GM23338 (cell line): ENCODE data around the gene LOXL4. TPM values are rescaled to one million over a fixed set of nuclear protein-coding genes. Genes with fewer than 3 reads are reported as not detected.

Experiments
- ATAC-seq: fragments of 200-7000 bp; cut with Tn5 transposase; 3 replicates; pipeline ENCODE4 v1.9.1; 2020
- DNase-seq: peaks from one replicate; pipeline ENCODE4 v3.0.0-alpha.2; 2015; ENCODE audit warnings: low spot score
- H2AFZ ChIP-seq: fragments of 200-600 bp; sonication (generic); 2 replicates; pipeline ENCODE4 v1.8.0; 2016; ENCODE audit warnings: antibody characterized with exemption, mild to moderate bottlenecking, moderate library complexity
- H3F3A ChIP-seq: fragments of 200-600 bp; sonication (generic); replicated peaks from 2 replicates; pipeline ENCODE4 v1.8.0; 2017; ENCODE audit warnings: antibody characterized with exemption, mixed run types, low read depth
- H3K27ac ChIP-seq: fragments of 200-600 bp; sonication (generic); 2 replicates; pipeline ENCODE4 v1.6.1; 2016; ENCODE audit warnings: low read depth
- H3K27me3 ChIP-seq: fragments of 200-600 bp; sonication (generic); 2 replicates; pipeline ENCODE4 v1.8.0; 2016; ENCODE audit warnings: mild to moderate bottlenecking, mixed run types, moderate library complexity; ENCODE audit not compliant: insufficient read depth
- H3K36me3 ChIP-seq: fragments of 200-600 bp; sonication (generic); 2 replicates; pipeline ENCODE4 v1.8.0; 2016; ENCODE audit warnings: mild to moderate bottlenecking; ENCODE audit not compliant: insufficient read depth
- H3K4me1 ChIP-seq: fragments of 200-600 bp; sonication (generic); 2 replicates; pipeline ENCODE4 v1.8.0; 2016; ENCODE audit warnings: mild to moderate bottlenecking, moderate library complexity; ENCODE audit not compliant: insufficient read depth
- H3K4me2 ChIP-seq: fragments of 200-600 bp; sonication (generic); 2 replicates; pipeline ENCODE4 v1.7.1; 2017; ENCODE audit warnings: mixed run types
- H3K4me3 ChIP-seq: fragments of 200-600 bp; sonication (generic); 2 replicates; pipeline ENCODE4 v1.6.1; 2016; ENCODE audit warnings: mixed run types
- H3K79me2 ChIP-seq: fragments of 200-600 bp; sonication (generic); replicated peaks from 2 replicates; pipeline ENCODE4 v1.8.0; 2017; ENCODE audit warnings: mild to moderate bottlenecking; ENCODE audit not compliant: insufficient read depth
- H3K9me2 ChIP-seq: fragments of 200-600 bp; sonication (generic); 2 replicates; pipeline ENCODE4 v1.8.0; 2017; ENCODE audit not compliant: insufficient read depth
- H4K20me1 ChIP-seq: fragments of 200-600 bp; sonication (generic); replicated peaks from 2 replicates; pipeline ENCODE4 v1.8.0; 2017; ENCODE audit warnings: mild to moderate bottlenecking; ENCODE audit not compliant: insufficient read depth
- H3K27ac Mint-ChIP-seq: 2 replicates; pipeline ENCODE4 v1.8.0; 2020; ENCODE audit warnings: inconsistent platforms, mild to moderate bottlenecking, moderate library complexity, mixed read lengths
- H3K27me3 Mint-ChIP-seq: 3 replicates; pipeline ENCODE4 v1.8.0; 2022; ENCODE audit warnings: low read depth, mild to moderate bottlenecking, moderate library complexity, mixed read lengths, inconsistent platforms; ENCODE audit not compliant: insufficient read depth, poor library complexity
- H3K36me3 Mint-ChIP-seq: 3 replicates; pipeline ENCODE4 v1.8.0; 2021; ENCODE audit warnings: low read depth, mild to moderate bottlenecking, inconsistent platforms, moderate library complexity, mixed read lengths
- H3K4me1 Mint-ChIP-seq: 3 replicates; pipeline ENCODE4 v1.8.0; 2020; ENCODE audit warnings: mild to moderate bottlenecking, inconsistent platforms, mixed read lengths
- H3K4me3 Mint-ChIP-seq: 3 replicates; pipeline ENCODE4 v1.8.0; 2021; ENCODE audit warnings: moderate library complexity, mild to moderate bottlenecking, inconsistent platforms, mixed read lengths
- H3K9me3 Mint-ChIP-seq: 3 replicates; pipeline ENCODE4 v1.8.0; 2020; ENCODE audit warnings: moderate library complexity, mild to moderate bottlenecking, inconsistent platforms, mixed read lengths
- CREB1 ChIP-seq: fragments of 250-450 bp; sonication (Bioruptor Pico); IDR thresholded peaks from 2 replicates; pipeline ENCODE4 v1.5.0; 2020; ENCODE audit warnings: low read depth, mild to moderate bottlenecking, moderate library complexity
- EZH2phosphoT487 ChIP-seq: fragments of 200-600 bp; sonication (generic); IDR thresholded peaks from one replicate; pipeline ENCODE4 v1.8.1; 2018; ENCODE audit warnings: antibody characterized with exemption; ENCODE audit not compliant: unreplicated experiment
- JUNB ChIP-seq: IDR thresholded peaks from one replicate; pipeline ENCODE4 v1.6.1; 2016; ENCODE audit warnings: antibody characterized with exemption; ENCODE audit not compliant: unreplicated experiment
- NANOG ChIP-seq: IDR thresholded peaks from 2 replicates; pipeline ENCODE4 v1.6.1; 2016; ENCODE audit warnings: antibody characterized with exemption, borderline replicate concordance
- POLR2AphosphoS5 ChIP-seq: IDR thresholded peaks from 2 replicates; pipeline ENCODE4 v1.6.1; 2016; ENCODE audit warnings: antibody characterized with exemption, low read depth
- STAT1 ChIP-seq: IDR thresholded peaks from one replicate; pipeline ENCODE4 v1.6.1; 2016; ENCODE audit warnings: antibody characterized with exemption; ENCODE audit not compliant: unreplicated experiment
- ZNF331 ChIP-seq: fragments of 250-450 bp; sonication (Bioruptor Pico); IDR thresholded peaks from 2 replicates; pipeline ENCODE4 v1.5.0; 2020; ENCODE audit warnings: low read depth, mild to moderate bottlenecking, moderate library complexity
- polyA plus RNA-seq: library from polyadenylated mRNA; unstranded; fragments of >200 nt; fragmentation: Nextera tagmentation; extraction: Ambion mirVana; gene quantifications from 2 replicates; pipeline ENCODE4 v1.2.1, GENCODE V29; 2016
- total RNA-seq: library from RNA; depleted of rRNA; stranded (reverse); fragments of >200 nt; shearing (Covaris generic); gene quantifications from 2 replicates; pipeline ENCODE4 v1.2.3, GENCODE V29; 2014
- TF ChIP-seq, protein P1 (sequence below), 2 experiments: fragments of 200-600 bp in 1 of 2; sonication (generic) in 1 of 2; conservative IDR thresholded peaks; 2 replicates each; pipeline versions ENCODE4 v1.5.1 to v1.6.1; 2016 to 2017; ENCODE audit warnings: antibody characterized with exemption in 2 of 2, low read depth in 2 of 2, mild to moderate bottlenecking in 2 of 2, moderate library complexity in 1 of 2
- TF ChIP-seq, protein P2 (sequence below): fragments of 250-450 bp; sonication (Bioruptor Pico); IDR thresholded peaks from 2 replicates; pipeline ENCODE4 v1.5.0; 2020; ENCODE audit warnings: mild to moderate bottlenecking, moderate library complexity
- TF ChIP-seq, protein P3 (sequence below): IDR thresholded peaks from one replicate; pipeline ENCODE4 v1.6.1; 2018; ENCODE audit warnings: antibody characterized with exemption; ENCODE audit not compliant: unreplicated experiment

The LOXL4 gene
- total and polyA plus RNA-seq, 2 experiments from 2014 or later, result 0.21 to 0.38 TPM

DNA sequence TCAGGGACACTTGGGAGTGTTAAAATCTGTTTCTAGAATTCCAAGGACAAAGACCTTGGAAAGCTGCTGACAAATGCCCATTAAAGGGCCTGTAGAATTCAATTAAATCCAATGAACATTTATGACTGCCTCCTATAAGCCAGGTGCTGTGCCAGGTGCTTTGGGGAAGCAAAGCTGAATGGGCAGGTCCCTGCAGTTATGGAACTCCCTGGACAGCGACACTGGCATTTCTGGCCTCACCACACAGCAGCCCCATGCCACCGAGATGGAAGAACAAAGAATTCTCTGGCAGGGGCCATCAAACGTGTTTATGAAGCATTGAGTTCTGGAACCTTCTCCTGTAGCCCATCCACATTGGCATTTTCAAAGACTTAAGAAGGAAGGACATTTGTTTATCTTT lies 45.6 kb upstream of the LOXL4 start:
- Histone ChIP-seq H3K4me2 (no peak overlapping the region), H3K36me3 (no peaks in the 10 kb centered on the region), H4K20me1 (no peaks in the 10 kb centered on the region), H2AFZ (no peak overlapping the region), H3K27me3 (no peaks in the 10 kb centered on the region), H3K27ac (no peak overlapping the region), H3K9me2 (no peaks in the 10 kb centered on the region), H3F3A (no peaks in the 10 kb centered on the region), H3K4me3 (no peak overlapping the region), H3K79me2 (no peaks in the 10 kb centered on the region), H3K4me1 (peaks cover 7% of the 10 kb centered on the region; the same call in 1 of the 2 replicates)
- Mint-ChIP-seq H3K27me3 (peaks cover 5% of the 10 kb centered on the region), H3K9me3 (no peaks in the 10 kb centered on the region), H3K36me3 (no peaks in the 10 kb centered on the region), H3K4me3 (no peak overlapping the region), H3K4me1 (peaks cover 15% of the 10 kb centered on the region), H3K27ac (no peak overlapping the region)
- DNase-seq (no peak), ATAC-seq (no peak)
- TF ChIP-seq POLR2AphosphoS5 (no peak), NANOG (no peak), EZH2phosphoT487 (no peak), STAT1 (no peak), CREB1 (CRISPR knock-in tag) (no peak), JUNB (no peak), ZNF331 (CRISPR knock-in tag) (no peak)
- TF ChIP-seq, protein P1, sequence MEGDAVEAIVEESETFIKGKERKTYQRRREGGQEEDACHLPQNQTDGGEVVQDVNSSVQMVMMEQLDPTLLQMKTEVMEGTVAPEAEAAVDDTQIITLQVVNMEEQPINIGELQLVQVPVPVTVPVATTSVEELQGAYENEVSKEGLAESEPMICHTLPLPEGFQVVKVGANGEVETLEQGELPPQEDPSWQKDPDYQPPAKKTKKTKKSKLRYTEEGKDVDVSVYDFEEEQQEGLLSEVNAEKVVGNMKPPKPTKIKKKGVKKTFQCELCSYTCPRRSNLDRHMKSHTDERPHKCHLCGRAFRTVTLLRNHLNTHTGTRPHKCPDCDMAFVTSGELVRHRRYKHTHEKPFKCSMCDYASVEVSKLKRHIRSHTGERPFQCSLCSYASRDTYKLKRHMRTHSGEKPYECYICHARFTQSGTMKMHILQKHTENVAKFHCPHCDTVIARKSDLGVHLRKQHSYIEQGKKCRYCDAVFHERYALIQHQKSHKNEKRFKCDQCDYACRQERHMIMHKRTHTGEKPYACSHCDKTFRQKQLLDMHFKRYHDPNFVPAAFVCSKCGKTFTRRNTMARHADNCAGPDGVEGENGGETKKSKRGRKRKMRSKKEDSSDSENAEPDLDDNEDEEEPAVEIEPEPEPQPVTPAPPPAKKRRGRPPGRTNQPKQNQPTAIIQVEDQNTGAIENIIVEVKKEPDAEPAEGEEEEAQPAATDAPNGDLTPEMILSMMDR (conservative IDR thresholded peaks at IDR 0.05; ENCODE audit: low read depth in 2 of 2), result no peak
- TF ChIP-seq, protein P2, sequence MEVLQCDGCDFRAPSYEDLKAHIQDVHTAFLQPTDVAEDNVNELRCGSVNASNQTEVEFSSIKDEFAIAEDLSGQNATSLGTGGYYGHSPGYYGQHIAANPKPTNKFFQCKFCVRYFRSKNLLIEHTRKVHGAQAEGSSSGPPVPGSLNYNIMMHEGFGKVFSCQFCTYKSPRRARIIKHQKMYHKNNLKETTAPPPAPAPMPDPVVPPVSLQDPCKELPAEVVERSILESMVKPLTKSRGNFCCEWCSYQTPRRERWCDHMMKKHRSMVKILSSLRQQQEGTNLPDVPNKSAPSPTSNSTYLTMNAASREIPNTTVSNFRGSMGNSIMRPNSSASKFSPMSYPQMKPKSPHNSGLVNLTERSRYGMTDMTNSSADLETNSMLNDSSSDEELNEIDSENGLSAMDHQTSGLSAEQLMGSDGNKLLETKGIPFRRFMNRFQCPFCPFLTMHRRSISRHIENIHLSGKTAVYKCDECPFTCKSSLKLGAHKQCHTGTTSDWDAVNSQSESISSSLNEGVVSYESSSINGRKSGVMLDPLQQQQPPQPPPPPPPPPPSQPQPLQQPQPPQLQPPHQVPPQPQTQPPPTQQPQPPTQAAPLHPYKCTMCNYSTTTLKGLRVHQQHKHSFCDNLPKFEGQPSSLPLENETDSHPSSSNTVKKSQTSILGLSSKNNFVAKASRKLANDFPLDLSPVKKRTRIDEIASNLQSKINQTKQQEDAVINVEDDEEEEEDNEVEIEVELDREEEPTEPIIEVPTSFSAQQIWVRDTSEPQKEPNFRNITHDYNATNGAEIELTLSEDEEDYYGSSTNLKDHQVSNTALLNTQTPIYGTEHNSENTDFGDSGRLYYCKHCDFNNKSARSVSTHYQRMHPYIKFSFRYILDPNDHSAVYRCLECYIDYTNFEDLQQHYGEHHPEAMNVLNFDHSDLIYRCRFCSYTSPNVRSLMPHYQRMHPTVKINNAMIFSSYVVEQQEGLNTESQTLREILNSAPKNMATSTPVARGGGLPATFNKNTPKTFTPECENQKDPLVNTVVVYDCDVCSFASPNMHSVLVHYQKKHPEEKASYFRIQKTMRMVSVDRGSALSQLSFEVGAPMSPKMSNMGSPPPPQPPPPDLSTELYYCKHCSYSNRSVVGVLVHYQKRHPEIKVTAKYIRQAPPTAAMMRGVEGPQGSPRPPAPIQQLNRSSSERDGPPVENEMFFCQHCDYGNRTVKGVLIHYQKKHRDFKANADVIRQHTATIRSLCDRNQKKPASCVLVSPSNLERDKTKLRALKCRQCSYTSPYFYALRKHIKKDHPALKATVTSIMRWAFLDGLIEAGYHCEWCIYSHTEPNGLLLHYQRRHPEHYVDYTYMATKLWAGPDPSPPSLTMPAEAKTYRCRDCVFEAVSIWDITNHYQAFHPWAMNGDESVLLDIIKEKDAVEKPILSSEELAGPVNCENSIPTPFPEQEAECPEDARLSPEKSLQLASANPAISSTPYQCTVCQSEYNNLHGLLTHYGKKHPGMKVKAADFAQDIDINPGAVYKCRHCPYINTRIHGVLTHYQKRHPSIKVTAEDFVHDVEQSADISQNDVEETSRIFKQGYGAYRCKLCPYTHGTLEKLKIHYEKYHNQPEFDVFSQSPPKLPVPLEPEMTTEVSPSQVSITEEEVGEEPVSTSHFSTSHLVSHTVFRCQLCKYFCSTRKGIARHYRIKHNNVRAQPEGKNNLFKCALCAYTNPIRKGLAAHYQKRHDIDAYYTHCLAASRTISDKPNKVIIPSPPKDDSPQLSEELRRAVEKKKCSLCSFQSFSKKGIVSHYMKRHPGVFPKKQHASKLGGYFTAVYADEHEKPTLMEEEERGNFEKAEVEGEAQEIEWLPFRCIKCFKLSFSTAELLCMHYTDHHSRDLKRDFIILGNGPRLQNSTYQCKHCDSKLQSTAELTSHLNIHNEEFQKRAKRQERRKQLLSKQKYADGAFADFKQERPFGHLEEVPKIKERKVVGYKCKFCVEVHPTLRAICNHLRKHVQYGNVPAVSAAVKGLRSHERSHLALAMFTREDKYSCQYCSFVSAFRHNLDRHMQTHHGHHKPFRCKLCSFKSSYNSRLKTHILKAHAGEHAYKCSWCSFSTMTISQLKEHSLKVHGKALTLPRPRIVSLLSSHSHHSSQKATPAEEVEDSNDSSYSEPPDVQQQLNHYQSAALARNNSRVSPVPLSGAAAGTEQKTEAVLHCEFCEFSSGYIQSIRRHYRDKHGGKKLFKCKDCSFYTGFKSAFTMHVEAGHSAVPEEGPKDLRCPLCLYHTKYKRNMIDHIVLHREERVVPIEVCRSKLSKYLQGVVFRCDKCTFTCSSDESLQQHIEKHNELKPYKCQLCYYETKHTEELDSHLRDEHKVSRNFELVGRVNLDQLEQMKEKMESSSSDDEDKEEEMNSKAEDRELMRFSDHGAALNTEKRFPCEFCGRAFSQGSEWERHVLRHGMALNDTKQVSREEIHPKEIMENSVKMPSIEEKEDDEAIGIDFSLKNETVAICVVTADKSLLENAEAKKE (CRISPR knock-in tag), result no peak
- TF ChIP-seq, protein P3, sequence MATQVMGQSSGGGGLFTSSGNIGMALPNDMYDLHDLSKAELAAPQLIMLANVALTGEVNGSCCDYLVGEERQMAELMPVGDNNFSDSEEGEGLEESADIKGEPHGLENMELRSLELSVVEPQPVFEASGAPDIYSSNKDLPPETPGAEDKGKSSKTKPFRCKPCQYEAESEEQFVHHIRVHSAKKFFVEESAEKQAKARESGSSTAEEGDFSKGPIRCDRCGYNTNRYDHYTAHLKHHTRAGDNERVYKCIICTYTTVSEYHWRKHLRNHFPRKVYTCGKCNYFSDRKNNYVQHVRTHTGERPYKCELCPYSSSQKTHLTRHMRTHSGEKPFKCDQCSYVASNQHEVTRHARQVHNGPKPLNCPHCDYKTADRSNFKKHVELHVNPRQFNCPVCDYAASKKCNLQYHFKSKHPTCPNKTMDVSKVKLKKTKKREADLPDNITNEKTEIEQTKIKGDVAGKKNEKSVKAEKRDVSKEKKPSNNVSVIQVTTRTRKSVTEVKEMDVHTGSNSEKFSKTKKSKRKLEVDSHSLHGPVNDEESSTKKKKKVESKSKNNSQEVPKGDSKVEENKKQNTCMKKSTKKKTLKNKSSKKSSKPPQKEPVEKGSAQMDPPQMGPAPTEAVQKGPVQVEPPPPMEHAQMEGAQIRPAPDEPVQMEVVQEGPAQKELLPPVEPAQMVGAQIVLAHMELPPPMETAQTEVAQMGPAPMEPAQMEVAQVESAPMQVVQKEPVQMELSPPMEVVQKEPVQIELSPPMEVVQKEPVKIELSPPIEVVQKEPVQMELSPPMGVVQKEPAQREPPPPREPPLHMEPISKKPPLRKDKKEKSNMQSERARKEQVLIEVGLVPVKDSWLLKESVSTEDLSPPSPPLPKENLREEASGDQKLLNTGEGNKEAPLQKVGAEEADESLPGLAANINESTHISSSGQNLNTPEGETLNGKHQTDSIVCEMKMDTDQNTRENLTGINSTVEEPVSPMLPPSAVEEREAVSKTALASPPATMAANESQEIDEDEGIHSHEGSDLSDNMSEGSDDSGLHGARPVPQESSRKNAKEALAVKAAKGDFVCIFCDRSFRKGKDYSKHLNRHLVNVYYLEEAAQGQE, result no peak
